Hepatocyte (in vitro differentiated cells): ENCODE measurements around the gene NVL. TPM values are rescaled to one million over a fixed set of nuclear protein-coding genes. Genes with fewer than 3 reads are reported as not detected.

Experiments
- DNase-seq: peaks from one replicate; pipeline ENCODE4 v3.0.0-alpha.2; 2016; ENCODE audit warnings: low spot score
- H2AFZ ChIP-seq: fragments of 200-600 bp; sonication (generic); 2 replicates; pipeline ENCODE4 v1.6.0; 2016; ENCODE audit warnings: antibody characterized with exemption, mild to moderate bottlenecking
- H3K27ac ChIP-seq: fragments of 200-600 bp; sonication (generic); 2 replicates; pipeline ENCODE4 v1.5.1; 2016; ENCODE audit warnings: mild to moderate bottlenecking
- H3K27me3 ChIP-seq: fragments of 200-600 bp; sonication (generic); 2 replicates; pipeline ENCODE4 v1.6.1; 2016
- H3K36me3 ChIP-seq: fragments of 200-600 bp; sonication (generic); replicated peaks from 2 replicates; pipeline ENCODE4 v1.5.1; 2016; ENCODE audit warnings: low read depth; ENCODE audit not compliant: insufficient read depth
- H3K4me1 ChIP-seq: fragments of 200-600 bp; sonication (generic); 2 replicates; pipeline ENCODE4 v1.5.1; 2016; ENCODE audit warnings: mild to moderate bottlenecking, moderate library complexity; ENCODE audit not compliant: insufficient read depth
- H3K4me2 ChIP-seq: fragments of 200-600 bp; sonication (generic); 2 replicates; pipeline ENCODE4 v1.6.0; 2016
- H3K4me3 ChIP-seq: fragments of 200-600 bp; sonication (generic); 2 replicates; pipeline ENCODE4 v1.5.1; 2016; ENCODE audit warnings: mild to moderate bottlenecking
- H3K79me2 ChIP-seq: fragments of 200-600 bp; sonication (generic); 2 replicates; pipeline ENCODE4 v1.6.0; 2017; ENCODE audit warnings: mild to moderate bottlenecking
- H3K9me2 ChIP-seq: fragments of 200-600 bp; sonication (generic); replicated peaks from 2 replicates; pipeline ENCODE4 v1.6.0; 2017; ENCODE audit warnings: mild to moderate bottlenecking; ENCODE audit not compliant: insufficient read depth
- H3K9me3 ChIP-seq: fragments of 200-600 bp; sonication (generic); 2 replicates; pipeline ENCODE4 v1.5.1; 2016; ENCODE audit warnings: low read depth, mild to moderate bottlenecking
- H4K20me1 ChIP-seq: fragments of 200-600 bp; sonication (generic); 2 replicates; pipeline ENCODE4 v1.6.0; 2016; ENCODE audit warnings: mild to moderate bottlenecking; ENCODE audit not compliant: insufficient read depth, poor library complexity, severe bottlenecking
- EZH2 ChIP-seq: fragments of 200-600 bp; sonication (generic); IDR thresholded peaks from 2 replicates; pipeline ENCODE4 v1.6.1; 2016; ENCODE audit warnings: antibody characterized with exemption, mild to moderate bottlenecking, borderline replicate concordance
- EZH2phosphoT487 ChIP-seq: fragments of 200-600 bp; sonication (generic); IDR thresholded peaks from one replicate; pipeline ENCODE4 v1.6.1; 2018; ENCODE audit warnings: antibody characterized with exemption, mild to moderate bottlenecking, low read depth, moderate library complexity; ENCODE audit not compliant: unreplicated experiment, severe bottlenecking
- WGBS: methylation state at CpG from one replicate; pipeline ENCODE4 v1.1.6; 2016; ENCODE audit warnings: low lambda C conversion rate; ENCODE audit errors: missing lambda C conversion rate; 5-methylcytosine and 5-hydroxymethylcytosine counted together
- polyA plus RNA-seq: library from polyadenylated mRNA; unstranded; fragments of >200 nt; fragmentation: Nextera tagmentation; extraction: Ambion mirVana; gene quantifications from 2 replicates; pipeline ENCODE4 v1.2.1, GENCODE V29; 2016
- total RNA-seq: library from RNA; depleted of rRNA; stranded (reverse); fragments of >200 nt; gene quantifications from 2 replicates; pipeline ENCODE4 v1.2.3, GENCODE V29; 2014
- TF ChIP-seq, protein P1 (sequence below): fragments of 200-600 bp; sonication (generic); IDR thresholded peaks from 2 replicates; pipeline ENCODE4 v1.5.1; 2016; ENCODE audit warnings: antibody characterized with exemption, mild to moderate bottlenecking; ENCODE audit not compliant: poor library complexity

Gene NVL
- total and polyA plus RNA-seq, 2 experiments from 2014 or later, result 15.9 to 34.7 TPM

DNA sequence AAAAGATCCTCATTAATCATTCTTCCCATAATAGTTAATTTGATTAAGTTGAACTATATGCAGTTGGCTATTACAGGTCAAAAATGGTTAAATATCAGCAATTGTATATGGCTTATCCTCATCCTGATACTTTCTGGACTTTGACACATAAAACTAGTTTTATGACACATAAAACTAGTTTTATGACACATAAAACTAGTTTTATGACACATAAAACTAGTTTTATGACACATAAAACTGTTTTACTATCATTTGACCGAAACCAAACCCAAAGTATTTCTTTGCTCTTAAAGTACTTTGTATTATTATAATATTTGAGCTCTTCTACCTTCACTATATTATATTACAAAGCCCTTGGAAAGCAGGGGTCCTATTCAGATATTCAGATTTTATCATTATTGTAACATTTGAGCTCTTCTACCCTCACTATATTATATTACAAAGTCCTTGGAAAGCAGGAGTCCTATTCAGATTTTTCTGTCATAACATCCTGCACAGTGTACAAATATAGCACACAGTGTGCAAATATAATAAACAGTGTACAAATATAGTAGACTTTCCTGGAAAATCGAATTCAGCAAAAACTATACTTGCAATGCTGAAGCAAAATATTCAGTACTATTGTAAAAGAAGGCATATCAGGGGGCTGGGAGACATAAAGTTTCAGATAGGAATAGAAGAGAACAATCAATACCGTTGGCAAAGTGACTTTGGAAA, 53.0 kb downstream of the NVL start:
- no peak for TF ChIP-seq EZH2phosphoT487
- TF ChIP-seq, protein P1, sequence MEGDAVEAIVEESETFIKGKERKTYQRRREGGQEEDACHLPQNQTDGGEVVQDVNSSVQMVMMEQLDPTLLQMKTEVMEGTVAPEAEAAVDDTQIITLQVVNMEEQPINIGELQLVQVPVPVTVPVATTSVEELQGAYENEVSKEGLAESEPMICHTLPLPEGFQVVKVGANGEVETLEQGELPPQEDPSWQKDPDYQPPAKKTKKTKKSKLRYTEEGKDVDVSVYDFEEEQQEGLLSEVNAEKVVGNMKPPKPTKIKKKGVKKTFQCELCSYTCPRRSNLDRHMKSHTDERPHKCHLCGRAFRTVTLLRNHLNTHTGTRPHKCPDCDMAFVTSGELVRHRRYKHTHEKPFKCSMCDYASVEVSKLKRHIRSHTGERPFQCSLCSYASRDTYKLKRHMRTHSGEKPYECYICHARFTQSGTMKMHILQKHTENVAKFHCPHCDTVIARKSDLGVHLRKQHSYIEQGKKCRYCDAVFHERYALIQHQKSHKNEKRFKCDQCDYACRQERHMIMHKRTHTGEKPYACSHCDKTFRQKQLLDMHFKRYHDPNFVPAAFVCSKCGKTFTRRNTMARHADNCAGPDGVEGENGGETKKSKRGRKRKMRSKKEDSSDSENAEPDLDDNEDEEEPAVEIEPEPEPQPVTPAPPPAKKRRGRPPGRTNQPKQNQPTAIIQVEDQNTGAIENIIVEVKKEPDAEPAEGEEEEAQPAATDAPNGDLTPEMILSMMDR, result no peak
- no peak for TF ChIP-seq EZH2
- peak overlapping the region; percentile 37 for H3K4me2 ChIP-seq
- no peaks in the 10 kb centered on the region for H3K4me1 ChIP-seq
- 75% methylated on average over 3 of the region's 3 CpGs for whole genome bisulfite sequencing
- H3K9me3 ChIP-seq, result no peaks in the 10 kb centered on the region
- H3K27me3 ChIP-seq, result no peaks in the 10 kb centered on the region
- H2AFZ ChIP-seq, result no peak overlapping the region
- H3K36me3 ChIP-seq, result no peaks in the 10 kb centered on the region
- H3K9me2 ChIP-seq, result no peaks in the 10 kb centered on the region
- no peak for DNase-seq
- peak overlapping the region; percentile 51 for H3K27ac ChIP-seq
- no peaks in the 10 kb centered on the region for H3K79me2 ChIP-seq
- no peaks in the 10 kb centered on the region for H4K20me1 ChIP-seq
- H3K4me3 ChIP-seq, result no peak overlapping the region

- H3K4me3 ChIP-seq, result no peak overlapping the region
- H3K9me3 ChIP-seq, result no peaks in the 10 kb centered on the region
- DNase-seq, result no peak
- no peaks in the 10 kb centered on the region for H3K36me3 ChIP-seq
- H4K20me1 ChIP-seq, result no peaks in the 10 kb centered on the region
- no peak overlapping the region for H2AFZ ChIP-seq
- TF ChIP-seq, protein P1, result no peak
- TF ChIP-seq EZH2phosphoT487 (no peak), EZH2 (no peak)
- no peaks in the 10 kb centered on the region for H3K9me2 ChIP-seq
- no peaks in the 10 kb centered on the region for H3K27me3 ChIP-seq
- no peaks in the 10 kb centered on the region for H3K4me1 ChIP-seq
- no peaks in the 10 kb centered on the region for H3K79me2 ChIP-seq
- no peak overlapping the region for H3K4me2 ChIP-seq
- WGBS, result 96% methylated on average over 6 of the region's 6 CpGs
- H3K27ac ChIP-seq, result no peak overlapping the region
These were observed 54.9 kb downstream of the NVL start for GRCh38 chr1:224274970-224275626.

- Histone ChIP-seq H2AFZ (no peak overlapping the region), H3K4me2 (peak overlapping the region; percentile 36), H3K4me3 (no peak overlapping the region), H3K9me2 (no peaks in the 10 kb centered on the region), H3K79me2 (no peaks in the 10 kb centered on the region), H3K36me3 (no peaks in the 10 kb centered on the region), H4K20me1 (no peaks in the 10 kb centered on the region), H3K9me3 (no peaks in the 10 kb centered on the region), H3K27me3 (no peaks in the 10 kb centered on the region), H3K4me1 (no peaks in the 10 kb centered on the region), H3K27ac (peak overlapping the region; percentile 90)
- WGBS, result 87% methylated on average over 2 of the region's 2 CpGs
- DNase-seq, result peak; percentile 61
- TF ChIP-seq, protein P1, result no peak
- TF ChIP-seq EZH2phosphoT487, result no peak
- no peak for TF ChIP-seq EZH2
These were observed 56.3 kb downstream of the NVL start for GRCh38 chr1:224273641-224274040.
